HEK293T (cell line): ENCODE measurements around the gene SNU13.

Source experiments
- CTCF ChIA-PET: fragments of 350-600 bp; formaldehyde crosslinking; extraction: SDS; loops from one replicate; lab custom pipeline; 2021; ENCODE audit warnings: antibody characterized with exemption, inconsistent platforms; lab: Yijun Ruan, JAX
- POLR2A ChIA-PET: fragments of 350-600 bp; formaldehyde crosslinking; extraction: SDS; loops from one replicate; lab custom pipeline; 2020; ENCODE audit warnings: antibody characterized with exemption, inconsistent platforms; lab: Yijun Ruan, JAX
- DNase-seq: peaks from one replicate; pipeline ENCODE4 v3.0.0; 2012; ENCODE audit warnings: mixed read lengths; ENCODE audit errors: extremely low spot score
- ARNT ChIP-seq: fragments of 450-650 bp; IDR thresholded peaks from 2 replicates; pipeline ENCODE4 v1.6.1; 2017; ENCODE audit warnings: mild to moderate bottlenecking
- BHLHE40 ChIP-seq: fragments of 450-650 bp; IDR thresholded peaks from 2 replicates; pipeline ENCODE4 v1.6.1; 2016; ENCODE audit warnings: mild to moderate bottlenecking, moderate library complexity, borderline replicate concordance
- CTBP1 ChIP-seq: fragments of 450-650 bp; IDR thresholded peaks from 2 replicates; pipeline ENCODE4 v1.6.1; 2016; ENCODE audit warnings: borderline replicate concordance
- ELF4 ChIP-seq: fragments of 450-650 bp; IDR thresholded peaks from 2 replicates; pipeline ENCODE4 v1.6.1; 2017; ENCODE audit warnings: antibody characterized with exemption
- FOXA1 ChIP-seq: fragments of 450-650 bp; IDR thresholded peaks from 2 replicates; pipeline ENCODE4 v1.6.1; 2016; ENCODE audit warnings: mild to moderate bottlenecking
- FOXK2 ChIP-seq: fragments of 450-650 bp; IDR thresholded peaks from 2 replicates; pipeline ENCODE4 v1.6.1; 2016; ENCODE audit warnings: mild to moderate bottlenecking
- FOXM1 ChIP-seq: fragments of 450-650 bp; IDR thresholded peaks from 2 replicates; pipeline ENCODE4 v1.6.1; 2017; ENCODE audit warnings: mild to moderate bottlenecking, borderline replicate concordance
- HDGF ChIP-seq: fragments of 450-650 bp; IDR thresholded peaks from 2 replicates; pipeline ENCODE4 v1.6.1; 2017; ENCODE audit warnings: antibody characterized with exemption, borderline replicate concordance
- L3MBTL2 ChIP-seq: fragments of 450-650 bp; conservative IDR thresholded peaks from 2 replicates; pipeline ENCODE4 v1.6.1; 2016; ENCODE audit warnings: mild to moderate bottlenecking
- LEF1 ChIP-seq: fragments of 450-650 bp; IDR thresholded peaks from 2 replicates; pipeline ENCODE4 v1.6.1; 2017; ENCODE audit warnings: mild to moderate bottlenecking, borderline replicate concordance
- NFRKB ChIP-seq: fragments of 450-650 bp; IDR thresholded peaks from 2 replicates; pipeline ENCODE4 v1.6.1; 2016; ENCODE audit warnings: mild to moderate bottlenecking, moderate library complexity
- SP1 ChIP-seq: fragments of 450-650 bp; IDR thresholded peaks from 2 replicates; pipeline ENCODE4 v1.6.1; 2017
- SUZ12 ChIP-seq: fragments of 450-650 bp; IDR thresholded peaks from 2 replicates; pipeline ENCODE4 v1.6.1; 2016; ENCODE audit warnings: mild to moderate bottlenecking
- TARDBP ChIP-seq: fragments of 450-650 bp; IDR thresholded peaks from 2 replicates; pipeline ENCODE4 v1.6.1; 2016
- ZNF384 ChIP-seq: fragments of 450-650 bp; IDR thresholded peaks from 2 replicates; pipeline ENCODE4 v1.6.1; 2016
- TF ChIP-seq, protein P1 (sequence below): fragments of 450-650 bp; IDR thresholded peaks from 2 replicates; pipeline ENCODE4 v1.6.1; 2016

The SNU13 gene

GRCh38 chr22:41683052-41683451, 5.6 kb downstream of the SNU13 start:
- ChIA-PET POLR2A (no interaction called here), CTCF (interaction anchor here (0.8 kb wide), 1 partner anchor 10 kb away, joined by 4 read pairs; no protein-coding TSS in a partner anchor)
- DNase-seq, result no peak
- TF ChIP-seq NFRKB (no peak), FOXA1 (no peak), LEF1 (no peak), FOXM1 (no peak), TARDBP (no peak), HDGF (no peak), FOXK2 (no peak), CTBP1 (no peak), L3MBTL2 (no peak), SP1 (no peak), BHLHE40 (no peak), ZNF384 (no peak), ARNT (no peak), SUZ12 (no peak)
- TF ChIP-seq, protein P1, sequence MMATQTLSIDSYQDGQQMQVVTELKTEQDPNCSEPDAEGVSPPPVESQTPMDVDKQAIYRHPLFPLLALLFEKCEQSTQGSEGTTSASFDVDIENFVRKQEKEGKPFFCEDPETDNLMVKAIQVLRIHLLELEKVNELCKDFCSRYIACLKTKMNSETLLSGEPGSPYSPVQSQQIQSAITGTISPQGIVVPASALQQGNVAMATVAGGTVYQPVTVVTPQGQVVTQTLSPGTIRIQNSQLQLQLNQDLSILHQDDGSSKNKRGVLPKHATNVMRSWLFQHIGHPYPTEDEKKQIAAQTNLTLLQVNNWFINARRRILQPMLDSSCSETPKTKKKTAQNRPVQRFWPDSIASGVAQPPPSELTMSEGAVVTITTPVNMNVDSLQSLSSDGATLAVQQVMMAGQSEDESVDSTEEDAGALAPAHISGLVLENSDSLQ, result no peak

GRCh38 chr22:41682033-41682807, 6.4 kb downstream of the SNU13 start:
- ChIA-PET CTCF (interaction anchor here (1.4 kb wide), 1 partner anchor 15 kb away, joined by 5 read pairs; no protein-coding TSS in a partner anchor), POLR2A (no interaction called here)
- DNase-seq, result no peak
- TF ChIP-seq L3MBTL2 (no peak), NFRKB (no peak), LEF1 (no peak), HDGF (no peak), BHLHE40 (no peak), FOXA1 (no peak), SP1 (no peak)
- TF ChIP-seq, protein P1, result no peak

DNA sequence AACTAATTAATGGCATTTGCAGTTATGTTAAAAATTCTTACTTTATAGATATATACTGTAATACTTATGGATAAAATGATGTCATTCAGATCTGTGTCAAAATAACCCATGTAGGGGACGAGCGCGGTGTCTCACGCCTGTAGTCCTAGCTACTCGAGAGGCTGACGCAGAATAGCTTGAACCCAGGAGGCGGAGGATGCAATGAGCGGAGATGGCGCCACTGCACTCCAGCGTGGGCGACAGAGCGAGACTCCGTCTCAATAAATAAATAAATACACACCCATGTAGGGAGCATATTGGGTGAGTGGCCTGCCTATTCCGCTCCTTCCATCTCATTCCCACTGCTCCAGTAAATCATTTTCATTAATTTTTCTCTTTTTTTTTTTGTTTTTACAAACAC, 7.1 kb downstream of the SNU13 start:
- no peak for DNase-seq
- ChIA-PET POLR2A (no interaction called here), CTCF (interaction anchor here (1.4 kb wide), 1 partner anchor 15 kb away, joined by 5 read pairs; no protein-coding TSS in a partner anchor)
- no peak for TF ChIP-seq CTBP1
- TF ChIP-seq L3MBTL2, result no peak
- no peak for TF ChIP-seq NFRKB
- no peak for TF ChIP-seq FOXA1
- TF ChIP-seq, protein P1, result no peak
- no peak for TF ChIP-seq SUZ12
- no peak for TF ChIP-seq TARDBP
- TF ChIP-seq ARNT, result no peak
- no peak for TF ChIP-seq LEF1
- TF ChIP-seq BHLHE40, result no peak
- no peak for TF ChIP-seq ZNF384
- TF ChIP-seq FOXM1, result no peak
- TF ChIP-seq HDGF, result no peak

DNA sequence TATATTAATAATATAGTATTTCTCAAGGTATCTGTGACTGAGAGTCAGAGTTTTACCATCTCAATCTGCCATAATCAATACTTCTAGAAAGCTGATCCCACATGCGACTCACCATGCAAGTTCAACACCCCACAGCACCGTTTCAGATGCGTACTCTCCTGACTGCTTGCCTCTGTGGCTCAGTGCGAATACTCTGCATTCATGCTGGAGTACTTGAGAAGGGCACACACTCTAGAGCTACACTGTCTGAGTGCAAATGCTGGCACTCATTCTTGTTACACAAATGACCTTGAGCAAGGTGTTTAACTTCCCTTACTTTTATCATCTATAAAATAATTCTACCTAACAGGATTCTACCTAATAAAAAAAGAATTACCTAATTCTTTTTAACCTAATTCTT, 12.5 kb downstream of the SNU13 start:
- ChIA-PET CTCF (no interaction called here), POLR2A (interaction anchor here (1.0 kb wide), 1 partner anchor 9 kb away, joined by 3 read pairs; no protein-coding TSS in a partner anchor)
- TF ChIP-seq L3MBTL2 (no peak), ZNF384 (no peak), FOXA1 (no peak), SUZ12 (no peak), FOXM1 (no peak)
- TF ChIP-seq, protein P1, result no peak
- DNase-seq, result no peak

- no peak for DNase-seq
- CTCF ChIA-PET, result no interaction called here
- POLR2A ChIA-PET, result interaction anchor here (1.2 kb wide), 1 partner anchor 13 kb away, joined by 6 read pairs; the partner anchor contains the start of gene SNU13
- TF ChIP-seq, protein P1, result no peak
- no peak for TF ChIP-seq HDGF
- no peak for TF ChIP-seq CTBP1
- no peak for TF ChIP-seq FOXM1
- TF ChIP-seq TARDBP, result no peak
- TF ChIP-seq SP1, result no peak
- TF ChIP-seq FOXA1, result no peak
- TF ChIP-seq ARNT, result no peak
- no peak for TF ChIP-seq LEF1
- no peak for TF ChIP-seq NFRKB
- no peak for TF ChIP-seq BHLHE40
- no peak for TF ChIP-seq FOXK2
- no peak for TF ChIP-seq SUZ12
- no peak for TF ChIP-seq L3MBTL2
- TF ChIP-seq ELF4, result no peak
- TF ChIP-seq ZNF384, result no peak
Observed at GRCh38 chr22:41674846-41675340, 13.8 kb downstream of the SNU13 start.
